Astrocyte (in vitro differentiated cells and primary cell): ENCODE results near the gene C12orf57.

Experiments
- EZH2 ChIP-seq: IDR thresholded peaks from 2 replicates; pipeline ENCODE4 v1.6.1; 2012; ENCODE audit warnings: mild to moderate bottlenecking, low read length, inconsistent platforms; ENCODE audit not compliant: insufficient read depth
- TF ChIP-seq, protein P1 (sequence below): IDR thresholded peaks from 2 replicates; pipeline ENCODE4 v1.5.1; 2011; ENCODE audit warnings: low read depth, mild to moderate bottlenecking, inconsistent platforms, low read length, moderate library complexity; ENCODE audit not compliant: insufficient read depth

DNA sequence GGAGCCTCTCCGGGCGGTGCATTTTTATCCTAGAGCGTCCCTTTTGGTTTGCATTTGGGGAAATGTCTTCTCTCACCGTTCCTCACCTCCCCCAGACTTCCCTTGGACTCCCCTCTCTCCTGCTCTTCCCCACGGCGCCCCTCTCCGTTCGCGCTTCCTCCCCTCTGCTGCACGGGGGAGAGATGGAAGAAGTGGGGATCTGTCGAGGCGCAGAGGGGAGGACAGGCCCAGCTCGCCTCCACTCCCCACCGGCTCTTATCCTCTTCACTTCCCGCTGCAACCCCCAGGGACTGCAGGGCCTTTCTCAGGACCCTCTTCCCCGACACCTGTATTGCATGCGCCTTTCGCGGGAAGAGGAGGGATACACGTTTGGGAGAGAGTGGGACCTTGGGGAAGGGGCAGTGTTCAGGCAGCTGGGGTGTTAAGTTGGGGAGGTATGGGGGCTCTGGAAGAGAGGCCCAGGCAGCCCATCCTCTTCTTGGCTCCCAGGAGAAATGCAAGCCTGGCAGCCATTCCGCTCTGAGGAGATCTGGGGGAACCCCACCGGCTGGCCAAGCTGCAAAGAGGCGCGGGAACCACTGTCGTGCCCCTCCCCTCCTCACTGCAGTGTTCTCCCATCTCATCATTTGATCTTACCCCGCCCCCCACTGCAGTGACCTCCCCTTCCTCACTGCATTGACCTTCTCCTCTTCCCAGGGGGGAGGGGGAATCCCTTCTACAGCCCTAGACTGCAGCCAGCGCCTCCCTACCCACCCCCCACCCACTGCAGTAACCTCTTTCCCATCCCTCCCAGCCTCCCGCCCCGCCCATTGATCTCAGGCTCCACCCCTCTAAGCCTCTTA is 28.7 kb upstream of the C12orf57 start:
- TF ChIP-seq EZH2 = no peak
- TF ChIP-seq, protein P1, sequence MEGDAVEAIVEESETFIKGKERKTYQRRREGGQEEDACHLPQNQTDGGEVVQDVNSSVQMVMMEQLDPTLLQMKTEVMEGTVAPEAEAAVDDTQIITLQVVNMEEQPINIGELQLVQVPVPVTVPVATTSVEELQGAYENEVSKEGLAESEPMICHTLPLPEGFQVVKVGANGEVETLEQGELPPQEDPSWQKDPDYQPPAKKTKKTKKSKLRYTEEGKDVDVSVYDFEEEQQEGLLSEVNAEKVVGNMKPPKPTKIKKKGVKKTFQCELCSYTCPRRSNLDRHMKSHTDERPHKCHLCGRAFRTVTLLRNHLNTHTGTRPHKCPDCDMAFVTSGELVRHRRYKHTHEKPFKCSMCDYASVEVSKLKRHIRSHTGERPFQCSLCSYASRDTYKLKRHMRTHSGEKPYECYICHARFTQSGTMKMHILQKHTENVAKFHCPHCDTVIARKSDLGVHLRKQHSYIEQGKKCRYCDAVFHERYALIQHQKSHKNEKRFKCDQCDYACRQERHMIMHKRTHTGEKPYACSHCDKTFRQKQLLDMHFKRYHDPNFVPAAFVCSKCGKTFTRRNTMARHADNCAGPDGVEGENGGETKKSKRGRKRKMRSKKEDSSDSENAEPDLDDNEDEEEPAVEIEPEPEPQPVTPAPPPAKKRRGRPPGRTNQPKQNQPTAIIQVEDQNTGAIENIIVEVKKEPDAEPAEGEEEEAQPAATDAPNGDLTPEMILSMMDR = no peak
